Measurements from ENCODE around the gene FAM241A.
"Not testable (repeated sequence)": the region's sequence is repeated elsewhere in the genome, so short reads cannot be mapped to it uniquely, and the experiment has no call there.

The FAM241A gene

DNA sequence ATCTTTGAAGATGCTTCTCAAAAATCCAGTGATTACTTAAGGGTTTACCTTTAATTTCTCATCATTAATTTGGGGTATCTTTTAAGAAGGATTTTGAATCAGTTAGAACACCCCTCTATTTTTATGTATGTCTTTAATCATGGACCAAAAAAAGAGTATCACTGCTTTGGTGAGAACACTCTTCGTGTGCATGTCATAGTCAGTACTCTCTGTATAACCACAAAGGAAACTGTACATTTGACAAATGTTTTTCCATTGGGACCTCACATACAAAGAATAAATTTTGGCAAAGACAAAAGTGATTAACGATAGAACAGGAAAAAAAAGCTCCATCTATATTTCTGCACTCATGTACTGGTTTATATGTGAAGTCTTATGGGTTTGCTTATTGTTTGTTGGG, 31.3 kb downstream of the FAM241A start:
- DNase-seq: no peak

DNA sequence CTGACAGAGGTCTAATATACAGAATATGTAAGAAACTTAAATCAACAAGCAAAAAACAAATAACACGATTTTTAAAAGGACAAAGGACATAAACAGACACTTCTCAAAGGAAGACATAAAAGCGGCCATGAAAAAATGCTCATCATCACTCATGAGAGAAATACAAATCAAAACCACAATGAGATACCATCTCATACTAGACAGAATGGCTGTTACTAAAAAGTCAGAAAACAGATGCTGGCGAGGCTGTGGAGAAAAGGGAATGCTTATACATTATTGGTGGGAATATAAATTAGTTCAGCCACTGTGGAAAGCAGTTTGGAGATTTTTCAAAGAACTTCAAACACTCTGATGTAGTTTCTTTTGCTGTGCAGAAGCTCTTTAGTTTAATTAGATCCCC, 33.5 kb downstream of the FAM241A start:
- DNase-seq: not testable (repeated sequence)

DNA sequence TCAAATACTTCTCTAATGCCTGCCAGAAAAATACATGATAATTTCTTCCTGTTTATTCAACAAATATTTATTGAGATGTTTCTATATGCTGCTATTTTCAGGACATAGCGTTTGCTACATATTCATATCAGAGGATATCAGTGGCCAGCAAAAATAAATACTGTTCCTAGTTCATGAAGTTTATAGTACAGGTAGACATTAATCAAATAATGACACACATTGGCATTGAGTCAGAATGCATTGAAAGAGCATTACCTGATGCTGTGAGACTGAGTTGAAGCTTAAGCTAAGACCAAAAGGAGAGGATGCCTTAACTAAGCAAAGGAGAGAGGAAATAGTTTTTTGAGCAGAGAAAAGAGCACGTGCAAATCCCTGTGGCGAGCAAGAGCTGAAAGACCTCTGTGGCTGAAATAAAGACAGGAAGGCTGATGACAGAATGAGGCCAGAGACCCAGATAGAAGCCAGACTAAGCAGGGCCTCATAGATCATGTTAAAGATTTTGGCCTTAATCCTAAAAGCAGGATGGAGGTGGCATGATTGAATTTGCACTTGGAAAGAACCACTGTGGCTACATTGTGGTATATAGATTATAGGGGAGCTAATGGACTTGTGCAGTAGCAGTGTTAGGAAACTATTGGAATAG, 36.2 kb downstream of the FAM241A start:
- no peak for DNase-seq

DNA sequence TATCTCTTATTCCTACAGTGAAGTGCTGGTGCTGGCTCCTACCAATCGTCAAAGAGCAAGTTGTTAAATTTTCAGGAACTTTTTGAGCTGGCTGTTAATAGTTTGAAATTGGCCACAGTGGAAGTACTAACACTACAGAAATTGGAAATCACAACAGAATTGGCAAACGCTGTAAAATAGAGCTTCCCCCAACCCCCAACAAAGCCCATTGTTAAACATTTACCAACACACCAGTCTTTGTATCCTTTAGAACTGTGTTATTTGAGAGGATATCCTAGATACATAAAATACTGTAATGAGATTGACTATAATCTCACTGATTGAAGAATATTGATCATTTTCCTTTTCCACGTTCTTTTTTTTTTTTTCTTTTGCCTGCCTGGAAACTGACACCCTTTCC, 37.4 kb downstream of the FAM241A start:
- no peak for DNase-seq

DNA sequence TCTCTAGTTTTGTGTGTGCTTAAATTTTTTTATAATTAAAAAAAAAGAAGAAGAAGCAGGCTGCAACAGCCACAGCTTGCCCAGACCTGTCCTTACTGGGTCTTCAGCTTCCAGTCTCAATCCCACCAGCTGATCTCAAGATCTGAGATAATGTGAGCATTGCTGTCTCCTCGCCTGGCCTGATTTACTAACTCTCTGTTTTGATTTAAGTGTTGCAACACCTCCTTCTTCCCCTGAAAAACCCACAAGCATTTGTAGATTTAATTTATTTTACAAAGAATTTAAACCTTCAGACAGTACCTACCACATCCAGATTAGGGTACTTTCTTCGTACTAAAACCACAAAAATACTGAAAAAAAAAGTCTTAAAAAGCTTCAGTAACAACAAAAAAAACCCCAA, 38.0 kb downstream of the FAM241A start:
- DNase-seq: no peak

DNA sequence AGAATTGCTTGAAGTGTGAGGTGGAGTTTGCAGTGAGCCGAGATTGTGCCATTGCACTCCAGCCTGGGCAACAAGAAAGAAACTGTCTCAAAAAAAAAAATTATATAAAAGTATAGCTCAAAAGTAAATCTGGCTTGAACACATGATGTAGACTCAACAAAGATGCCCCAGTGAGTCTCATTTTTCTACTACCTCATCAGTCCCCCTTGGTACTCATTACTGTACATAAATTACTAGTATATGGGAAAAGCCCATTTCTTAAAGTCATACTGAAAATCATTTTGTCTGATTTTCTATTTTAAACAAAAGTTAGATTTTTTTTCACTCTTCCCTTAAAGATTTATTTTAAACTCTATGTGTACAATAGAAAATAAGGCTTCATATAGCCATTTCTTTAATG, 39.2 kb downstream of the FAM241A start:
- DNase-seq: no peak

DNA sequence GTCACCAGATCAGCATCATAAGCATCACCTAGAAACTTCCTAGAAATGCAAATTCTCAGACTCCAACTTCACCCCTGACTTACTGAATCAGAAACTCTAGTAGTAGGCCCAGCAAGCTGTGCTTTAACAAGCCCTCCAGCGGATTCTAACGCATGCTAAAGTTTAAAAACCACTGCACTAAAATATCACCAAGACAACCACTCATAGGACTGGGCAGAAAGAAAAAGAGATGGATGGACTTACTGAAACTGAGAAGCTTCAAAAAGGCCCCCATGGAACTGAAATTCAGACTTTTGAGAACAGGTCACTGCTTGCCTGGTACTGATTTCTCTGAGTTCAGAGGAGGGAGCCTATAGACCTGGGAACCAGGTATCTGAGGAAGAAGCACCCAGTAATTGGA, 40.1 kb downstream of the FAM241A start:
- DNase-seq: no peak

DNA sequence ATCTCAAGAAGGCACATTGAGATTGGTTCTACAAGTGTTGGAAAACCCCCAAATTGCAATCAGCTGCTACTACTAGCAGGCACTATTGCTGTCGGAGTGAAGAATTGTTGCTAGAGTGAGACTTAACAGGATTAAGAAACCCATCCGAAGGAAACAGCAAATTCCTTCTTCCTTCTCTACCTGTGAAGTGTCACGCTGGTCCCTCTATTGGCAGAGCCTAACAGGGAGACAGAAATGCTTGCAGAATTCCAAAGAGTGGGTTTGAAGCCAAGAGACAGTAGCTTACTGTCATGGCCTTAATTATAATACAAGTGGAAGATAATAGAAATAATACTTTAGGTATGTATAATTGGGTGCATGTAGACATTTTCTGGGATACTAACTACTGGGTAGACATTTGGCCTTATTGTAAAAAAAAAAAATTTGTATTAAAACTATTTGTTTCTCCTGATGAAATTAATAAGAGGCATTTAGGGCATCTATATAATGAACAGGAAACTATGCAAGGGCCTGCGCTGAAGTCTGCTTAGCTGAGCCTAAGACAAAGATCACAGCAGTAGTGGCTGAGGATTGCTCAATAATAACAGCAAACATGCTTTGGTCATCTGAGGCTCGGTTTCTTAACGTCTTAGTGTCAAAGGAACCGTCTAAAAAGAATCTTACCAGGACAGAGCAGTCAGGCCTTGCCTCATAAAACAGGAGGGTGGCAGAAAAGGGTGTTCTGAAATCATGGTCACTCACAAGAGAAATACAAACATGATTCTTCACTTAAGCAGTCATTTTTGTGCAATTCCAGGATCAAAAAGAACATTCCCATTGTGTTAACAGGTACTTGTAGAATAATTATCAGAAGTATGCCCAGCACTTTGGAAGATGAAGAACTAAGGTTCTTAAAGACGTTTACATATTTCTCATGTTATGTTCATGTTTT, 40.8 kb downstream of the FAM241A start:
- no peak for DNase-seq

DNA sequence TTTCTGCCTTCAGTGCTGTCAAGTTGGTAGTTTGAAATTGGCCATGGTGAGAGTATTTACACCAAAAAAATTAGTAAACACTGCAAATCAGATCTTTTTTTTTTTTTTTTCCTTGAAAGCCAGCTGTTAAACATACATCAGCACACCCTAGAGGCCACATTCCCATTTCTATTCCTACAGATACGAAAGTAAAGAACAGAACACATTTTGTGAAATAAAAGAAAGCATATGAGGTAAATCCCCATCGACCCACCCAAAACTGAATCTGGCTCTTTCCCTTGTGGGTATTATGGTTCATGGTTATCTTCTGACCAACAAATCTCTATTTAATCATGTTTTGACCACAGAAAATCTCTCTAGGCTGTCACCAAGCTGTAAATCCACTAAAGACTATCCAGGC, 44.5 kb downstream of the FAM241A start:
- no peak for DNase-seq

DNA sequence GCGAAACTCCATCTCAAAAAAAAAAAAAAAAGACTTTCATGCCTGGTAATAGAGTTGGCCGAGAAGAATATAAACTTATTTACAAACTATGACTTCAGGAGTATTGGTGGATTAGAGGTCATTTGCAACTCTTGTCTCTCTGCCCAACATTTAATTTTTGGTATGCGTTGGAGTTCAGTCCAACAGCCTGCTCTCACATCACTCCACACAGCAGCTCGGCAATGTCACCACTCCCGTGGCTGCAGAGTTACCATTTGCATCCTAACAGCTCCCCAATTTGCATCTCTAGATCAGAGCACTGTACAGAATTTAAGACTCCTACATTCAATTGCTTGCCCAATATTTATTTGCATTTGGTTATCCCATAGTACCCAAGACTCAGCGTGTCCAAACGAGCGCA, 45.4 kb downstream of the FAM241A start:
- no peak for DNase-seq

DNA sequence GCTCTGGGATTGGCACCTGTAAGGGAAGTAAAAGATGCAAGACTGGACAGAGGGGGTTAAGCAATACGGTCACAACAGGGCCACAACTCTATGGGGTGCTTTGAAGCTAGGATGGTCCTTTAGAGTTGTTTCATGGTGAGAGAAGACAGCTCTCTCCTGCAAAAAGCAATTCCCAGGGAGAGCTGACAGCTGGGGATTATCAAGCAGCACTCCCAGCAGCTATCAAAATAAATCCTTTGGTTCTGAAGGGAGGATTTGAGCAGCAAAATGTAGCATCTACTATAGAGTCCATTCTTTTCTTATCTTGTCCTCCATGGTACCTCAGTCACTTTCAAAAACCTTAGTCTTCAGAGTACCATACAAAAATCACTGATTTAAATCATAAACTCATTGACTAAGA, 51.2 kb downstream of the FAM241A start:
- no peak for DNase-seq

DNA sequence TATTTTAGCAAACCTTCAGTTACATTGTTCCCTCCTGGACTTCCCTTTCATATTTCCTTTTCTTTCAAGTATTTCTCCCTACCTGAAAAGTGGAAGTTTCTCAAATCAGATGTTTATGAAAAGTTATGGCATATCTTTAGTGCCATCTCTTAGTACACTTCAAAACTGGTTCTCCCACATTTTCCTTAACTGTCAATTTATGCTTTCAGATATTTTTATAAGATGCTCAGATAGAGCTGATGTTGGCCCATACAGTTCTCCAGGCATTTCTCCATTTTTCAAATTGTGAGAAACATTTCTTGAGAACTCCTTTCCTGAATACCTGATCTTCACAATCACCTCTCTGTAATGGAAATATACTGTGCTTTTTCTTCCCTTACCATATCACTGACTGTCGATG, 53.8 kb downstream of the FAM241A start:
- no peak for DNase-seq

DNA sequence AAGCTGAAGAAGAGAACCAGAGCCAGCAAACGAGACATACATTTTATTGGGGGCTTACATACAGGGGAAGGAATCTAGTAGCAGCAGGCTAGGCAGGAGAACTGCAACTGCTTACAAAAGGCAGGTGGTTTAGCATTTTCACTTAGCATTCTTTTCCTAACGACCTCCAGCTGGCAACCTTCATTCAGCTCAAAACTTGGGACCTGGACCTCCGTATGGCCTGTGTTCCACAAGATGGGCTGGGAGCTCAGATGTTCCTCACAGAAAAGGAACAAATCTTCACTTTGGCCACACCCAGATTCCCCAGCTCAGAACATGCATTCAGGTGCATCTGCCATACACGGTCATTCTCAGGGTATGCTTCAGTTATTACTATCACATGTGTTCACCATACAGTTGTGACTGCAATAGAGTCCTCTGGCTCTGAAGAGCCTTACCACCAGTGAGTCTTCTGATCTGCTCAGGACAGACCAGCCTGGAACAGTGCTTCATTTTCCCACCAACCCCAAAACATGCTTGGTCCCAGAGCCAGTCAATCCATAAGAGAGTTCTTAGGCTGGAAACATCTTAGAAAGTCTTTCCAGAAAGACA, 56.8 kb downstream of the FAM241A start:
- DNase-seq: no peak

DNA sequence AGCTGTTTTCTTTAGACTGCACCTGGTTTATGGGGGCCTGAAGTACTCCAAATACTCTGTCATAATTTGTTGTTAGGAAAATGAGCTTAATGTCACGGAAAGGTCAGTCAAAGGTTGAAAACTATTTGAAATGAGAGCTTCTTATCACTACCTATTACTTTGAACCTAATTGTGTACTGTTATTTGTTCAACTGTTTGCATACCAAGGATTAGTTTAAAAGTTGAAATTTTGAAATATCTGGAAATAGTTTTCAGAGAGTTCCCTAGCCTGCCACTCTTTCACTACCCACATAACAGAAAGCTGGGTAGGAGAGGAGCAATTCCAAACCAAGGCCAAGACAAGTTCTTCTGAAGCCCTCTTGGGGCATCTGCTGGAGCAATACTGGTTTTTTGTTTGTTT, 58.3 kb downstream of the FAM241A start:
- DNase-seq: no peak

DNA sequence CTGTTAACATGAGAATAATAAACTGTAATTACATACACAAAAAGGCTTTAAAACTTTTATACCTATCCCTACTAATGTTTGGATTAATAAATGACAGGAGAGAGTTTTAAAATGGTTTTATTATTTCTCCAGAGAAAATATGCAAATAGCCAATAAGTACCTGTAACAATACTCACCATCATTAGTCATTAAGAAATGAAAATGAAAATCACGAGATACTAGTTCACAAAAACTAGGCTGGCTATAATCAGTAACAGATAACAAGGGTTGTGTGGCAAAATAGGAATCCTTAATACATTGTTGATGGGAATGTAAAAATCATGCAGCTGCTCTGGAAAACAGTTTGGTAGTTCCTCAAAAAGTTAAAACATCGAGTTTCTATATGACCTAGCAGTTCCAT, 61.2 kb downstream of the FAM241A start:
- no peak for DNase-seq

DNA sequence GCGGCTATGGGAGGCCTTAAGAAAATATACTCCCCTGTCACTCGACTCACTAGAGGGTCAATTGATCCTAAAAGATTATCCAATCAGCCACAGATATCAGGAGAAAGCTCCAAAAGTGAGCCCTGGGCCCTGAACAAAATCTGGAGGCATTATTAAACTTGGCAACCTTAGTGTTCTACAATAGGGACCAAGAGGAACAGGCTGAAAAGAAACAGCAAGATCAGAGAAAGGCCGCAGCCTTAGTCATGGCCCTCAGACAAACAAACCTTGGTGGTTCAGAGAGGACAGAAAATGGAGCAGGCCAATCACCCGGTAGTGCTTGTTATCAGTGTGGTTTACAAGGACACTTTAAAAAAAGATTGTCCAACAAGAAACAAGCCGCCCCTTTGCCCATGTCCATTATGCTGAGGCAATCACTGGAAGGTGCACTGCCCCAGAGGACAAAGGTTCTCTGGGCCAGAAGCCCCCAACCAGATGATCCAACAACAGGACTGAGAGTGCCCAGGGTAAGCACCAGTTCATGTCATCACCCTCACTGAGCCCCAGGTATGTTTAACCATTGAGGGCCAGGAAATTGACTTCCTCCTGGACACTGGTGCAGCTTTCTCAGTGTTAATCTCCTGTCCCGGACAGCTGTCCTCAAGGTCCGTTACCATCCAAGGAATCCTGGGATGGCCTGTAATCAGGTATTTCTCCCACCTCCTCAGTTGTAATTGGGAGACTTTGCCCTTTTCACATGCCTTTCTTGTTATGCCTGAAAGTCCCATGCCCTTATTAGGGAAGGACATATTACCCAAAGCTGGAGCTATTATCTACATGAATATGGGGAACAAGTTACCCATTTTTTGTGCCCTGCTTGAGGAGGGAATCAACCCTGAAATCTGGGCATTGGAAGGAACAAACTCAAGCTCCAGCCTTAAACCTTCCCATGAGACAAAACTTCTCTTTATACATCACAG, 63.2 kb downstream of the FAM241A start:
- not testable (repeated sequence) for DNase-seq

DNA sequence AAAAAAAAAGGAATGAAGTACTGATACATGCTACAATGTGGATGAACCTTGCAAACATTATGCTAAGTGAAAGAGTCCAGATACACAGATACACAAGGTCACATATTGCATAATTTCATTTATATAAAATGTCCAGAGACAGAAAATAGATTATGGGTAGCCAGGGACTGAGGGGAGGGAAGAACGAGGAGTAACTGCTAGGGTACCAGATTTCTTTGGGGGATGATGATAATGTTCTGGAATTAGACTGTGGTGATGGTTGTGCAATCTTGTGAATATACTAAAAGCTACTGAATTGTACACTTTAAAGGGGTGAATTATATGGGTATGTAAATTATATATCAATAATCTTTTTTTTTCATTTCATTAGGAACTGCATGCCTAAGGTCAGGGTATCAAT, 65.5 kb downstream of the FAM241A start:
- DNase-seq: no peak

DNA sequence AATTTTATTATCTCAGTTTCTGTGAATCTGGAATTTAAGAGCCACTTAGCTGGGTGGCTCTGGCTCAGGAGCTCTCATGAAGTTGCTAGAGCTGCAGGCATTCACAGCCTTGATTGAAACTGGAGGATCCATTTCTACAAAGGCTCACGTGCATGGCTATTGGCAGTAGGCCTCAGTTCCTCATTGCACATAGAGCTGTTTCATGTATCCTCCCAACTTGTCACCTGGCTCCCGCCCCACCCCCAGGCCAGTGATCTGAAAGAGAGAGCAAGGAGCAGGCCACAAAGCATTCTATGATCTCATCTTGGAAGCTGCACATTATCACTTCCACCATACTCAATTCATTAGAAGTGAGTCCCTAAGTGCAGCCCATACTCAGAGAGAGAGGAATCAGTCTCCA, 67.8 kb downstream of the FAM241A start:
- no peak for DNase-seq

DNA sequence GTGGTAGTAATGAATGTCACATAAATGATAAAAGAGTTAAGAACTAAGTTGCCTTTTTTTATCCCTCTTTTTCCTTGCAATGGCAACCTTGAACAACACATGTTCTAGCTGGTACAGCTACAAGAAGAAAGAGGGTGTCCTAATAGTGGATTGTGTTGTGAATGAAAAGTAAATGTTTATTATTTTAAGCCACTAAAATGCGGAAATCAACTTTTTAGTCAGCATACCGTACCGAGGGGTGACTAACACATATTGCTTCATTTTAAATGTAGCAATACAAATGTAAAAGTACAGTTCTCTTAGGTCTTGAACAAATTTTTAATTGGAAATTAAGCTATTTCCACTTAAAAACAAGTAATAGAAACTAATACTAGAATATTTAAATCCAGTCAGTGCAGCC, 68.6 kb downstream of the FAM241A start:
- DNase-seq: no peak

DNA sequence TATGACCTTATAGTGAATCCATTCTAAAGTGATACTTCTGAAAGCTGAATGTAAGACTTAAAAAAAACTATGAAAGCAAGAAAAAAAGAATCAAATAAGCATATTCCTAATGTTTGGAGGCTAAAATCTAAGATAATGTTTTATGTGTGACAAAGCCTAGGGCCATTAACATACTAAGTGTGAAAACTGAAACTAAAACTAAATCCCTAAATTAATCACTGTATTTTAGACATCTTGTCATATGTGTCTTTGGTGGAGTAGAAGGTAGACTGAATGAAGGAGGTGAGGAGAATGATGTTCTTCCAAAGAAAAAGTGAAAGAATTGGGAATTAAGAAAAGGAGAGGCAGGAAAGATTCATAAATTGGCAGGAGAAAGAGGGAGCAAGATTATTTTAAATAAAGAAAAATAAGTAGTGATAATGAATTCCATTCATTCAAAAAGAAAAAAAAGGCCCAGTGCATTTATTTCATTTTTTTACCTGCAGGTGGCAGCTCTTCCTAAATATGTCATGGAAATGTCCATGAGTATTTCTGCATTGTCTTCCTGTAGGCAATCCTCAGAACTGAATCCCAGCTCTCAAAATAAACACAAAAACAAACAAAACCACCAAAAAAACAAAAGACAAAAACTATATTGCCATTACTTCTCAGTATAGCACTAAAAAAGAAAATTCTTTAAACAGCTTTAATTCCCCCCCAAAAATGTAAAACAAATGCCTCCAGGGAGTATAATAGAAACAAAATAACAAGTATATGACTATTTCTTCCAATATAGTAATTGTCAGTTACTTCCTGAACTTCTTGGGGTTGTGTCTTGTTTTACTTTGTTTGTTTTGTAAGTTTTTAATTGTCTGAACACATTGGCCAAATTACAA, 69.4 kb downstream of the FAM241A start:
- DNase-seq: no peak

DNA sequence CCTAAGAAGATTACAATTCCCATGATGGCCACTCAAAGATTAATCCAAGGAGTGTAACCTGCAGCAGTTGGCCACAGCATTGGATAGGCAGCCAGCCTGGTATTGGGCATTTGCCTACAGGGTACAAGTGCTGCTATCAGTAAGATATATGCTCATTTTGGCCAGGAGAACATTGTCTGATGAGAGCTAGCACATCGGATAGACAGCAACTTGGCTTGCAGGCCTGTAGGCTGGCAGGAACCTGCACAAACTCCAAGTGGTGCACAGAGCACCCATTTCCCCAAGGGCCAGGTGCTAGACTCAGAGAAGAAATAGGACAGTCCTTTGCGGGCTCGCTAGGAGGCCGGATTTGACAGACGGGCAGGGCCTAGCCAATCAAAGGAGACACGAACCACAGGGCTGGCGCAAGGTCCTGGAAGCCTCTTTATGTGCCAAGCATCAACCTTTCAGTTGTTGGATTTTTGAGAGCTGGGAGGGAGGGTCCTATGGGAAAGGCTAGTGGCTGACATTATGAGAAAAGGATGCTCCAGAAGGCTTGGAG, 74.6 kb downstream of the FAM241A start:
- no peak for DNase-seq

Data from T1000 (cell line).